ENCODE measurements around the gene KIF26B.
A peak's percentile ranks its signal among the peaks of the same experiment; 100 is the strongest.

The KIF26B gene

DNA sequence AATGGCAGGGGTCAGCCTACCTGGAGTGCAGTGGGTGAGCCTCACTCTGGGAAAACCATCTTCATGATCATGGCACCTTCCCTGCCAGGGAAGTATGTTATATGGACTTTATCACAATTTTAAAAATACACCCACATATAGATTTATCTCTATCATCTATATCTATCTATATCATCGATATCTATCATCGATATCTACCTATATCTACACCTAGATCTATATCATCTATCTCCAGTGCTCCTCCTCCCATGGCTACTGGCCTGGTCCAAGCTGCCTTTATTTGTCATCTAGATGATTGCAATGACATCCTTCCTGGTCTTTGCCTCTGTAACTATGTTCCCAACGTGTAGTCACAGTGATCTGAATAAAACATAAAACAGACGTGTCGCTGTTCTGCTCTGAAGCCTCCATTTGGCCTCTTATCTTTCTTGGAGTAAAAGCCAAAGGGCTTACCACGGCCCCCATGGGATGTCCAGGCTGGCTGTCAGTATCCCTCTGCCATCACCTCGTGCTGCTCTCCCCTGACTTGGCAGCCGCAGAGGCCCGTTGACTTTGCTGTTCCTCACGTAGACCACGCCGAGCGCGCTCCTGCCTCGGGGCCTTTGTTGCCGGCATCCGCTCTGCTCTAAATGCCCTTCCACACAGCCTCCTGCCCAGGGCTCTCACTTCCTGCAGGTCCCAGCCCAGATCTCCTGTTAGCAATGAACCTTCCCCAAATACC is 20.6 kb upstream of the KIF26B start:
- FAIRE-seq = no peak

- FAIRE-seq = no peak
Measured at GRCh38 chr1:245142171-245142798, 12.5 kb upstream of the KIF26B start.

GRCh38 chr1:245142976-245143375 is 11.8 kb upstream of the KIF26B start:
- no peak for FAIRE-seq

DNA sequence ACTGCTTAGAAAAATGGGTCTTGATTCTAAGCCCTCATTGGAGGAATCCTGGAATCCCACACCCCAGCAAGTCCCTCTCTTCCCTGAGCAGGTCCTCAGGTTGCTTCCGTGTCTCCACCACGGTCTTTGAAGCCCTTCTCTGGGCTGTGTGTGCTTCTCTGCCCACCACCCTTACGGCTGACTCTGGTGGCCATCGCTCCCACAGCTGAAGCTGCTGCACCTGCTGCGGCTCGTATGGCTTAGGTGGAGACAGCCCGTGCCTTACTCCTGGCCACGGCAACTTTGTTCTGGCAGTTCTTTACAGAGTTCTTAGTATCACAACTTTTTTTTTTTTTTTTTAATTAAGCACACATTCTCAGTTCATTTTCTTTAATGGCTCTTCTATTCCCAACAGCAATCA is 10.9 kb upstream of the KIF26B start:
- FAIRE-seq = no peak

- no peak for FAIRE-seq
Measured at GRCh38 chr1:245148069-245148468, 6.7 kb upstream of the KIF26B start.

- FAIRE-seq = no peak
Measured at GRCh38 chr1:245148861-245149260, 5.9 kb upstream of the KIF26B start.

DNA sequence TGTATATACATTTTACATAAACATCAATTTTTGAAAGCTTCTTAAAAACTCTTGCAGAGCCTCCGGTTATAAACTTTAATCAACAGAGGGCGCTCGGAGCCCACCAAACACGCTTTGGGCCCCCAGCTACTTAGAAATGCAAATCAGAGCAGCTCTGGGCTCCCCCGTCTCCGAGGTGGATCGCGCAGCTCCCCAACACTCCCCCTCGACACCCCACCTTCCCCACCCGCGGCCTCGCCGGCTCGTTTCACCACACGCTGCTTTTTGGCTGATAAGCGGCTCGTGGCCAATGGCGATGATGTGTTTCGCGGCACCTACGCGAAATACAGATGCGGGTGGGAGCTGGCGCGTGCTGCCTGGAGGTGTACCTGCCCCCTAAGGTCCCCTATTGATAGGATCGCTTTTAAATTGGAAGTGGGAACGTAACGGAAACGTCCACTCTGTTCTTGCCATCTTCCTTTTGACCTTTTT is 1.7 kb upstream of the KIF26B start:
- FAIRE-seq = peak; percentile 91

- FAIRE-seq = no peak
Measured at GRCh38 chr1:245153552-245154428, 995 bp upstream of the KIF26B start.

- FAIRE-seq = no peak
Measured at GRCh38 chr1:245155272-245156040, 671 bp downstream of the KIF26B start.

DNA sequence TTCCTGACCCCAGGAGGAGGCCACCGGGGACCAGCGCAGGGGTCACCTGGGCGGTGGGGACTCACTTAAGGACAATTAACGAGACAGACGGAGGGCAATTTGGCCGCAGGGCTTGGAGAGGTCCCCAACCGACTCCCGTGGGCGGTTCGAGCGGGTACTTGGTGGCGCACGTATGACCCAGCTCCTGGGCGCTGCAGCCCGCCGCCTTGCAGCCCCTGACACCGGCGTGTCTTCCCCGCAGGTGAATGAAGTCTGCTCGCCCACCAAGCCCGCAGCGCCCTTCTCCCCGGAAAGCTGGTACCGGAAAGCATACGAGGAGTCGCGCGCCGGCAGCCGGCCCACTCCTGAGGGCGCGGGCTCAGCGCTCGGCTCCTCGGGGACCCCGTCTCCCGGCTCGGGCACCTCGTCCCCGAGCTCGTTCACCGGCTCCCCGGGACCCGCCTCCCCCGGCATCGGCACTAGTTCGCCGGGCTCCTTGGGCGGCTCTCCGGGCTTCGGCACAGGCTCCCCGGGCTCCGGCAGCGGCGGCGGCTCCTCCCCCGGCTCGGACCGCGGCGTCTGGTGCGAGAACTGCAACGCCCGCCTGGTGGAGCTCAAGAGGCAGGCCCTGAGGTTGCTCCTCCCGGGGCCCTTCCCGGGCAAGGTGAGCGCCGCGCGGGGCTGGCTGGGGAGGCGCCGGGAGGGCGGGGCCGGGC is 1.4 kb downstream of the KIF26B start:
- FAIRE-seq = no peak

DNA sequence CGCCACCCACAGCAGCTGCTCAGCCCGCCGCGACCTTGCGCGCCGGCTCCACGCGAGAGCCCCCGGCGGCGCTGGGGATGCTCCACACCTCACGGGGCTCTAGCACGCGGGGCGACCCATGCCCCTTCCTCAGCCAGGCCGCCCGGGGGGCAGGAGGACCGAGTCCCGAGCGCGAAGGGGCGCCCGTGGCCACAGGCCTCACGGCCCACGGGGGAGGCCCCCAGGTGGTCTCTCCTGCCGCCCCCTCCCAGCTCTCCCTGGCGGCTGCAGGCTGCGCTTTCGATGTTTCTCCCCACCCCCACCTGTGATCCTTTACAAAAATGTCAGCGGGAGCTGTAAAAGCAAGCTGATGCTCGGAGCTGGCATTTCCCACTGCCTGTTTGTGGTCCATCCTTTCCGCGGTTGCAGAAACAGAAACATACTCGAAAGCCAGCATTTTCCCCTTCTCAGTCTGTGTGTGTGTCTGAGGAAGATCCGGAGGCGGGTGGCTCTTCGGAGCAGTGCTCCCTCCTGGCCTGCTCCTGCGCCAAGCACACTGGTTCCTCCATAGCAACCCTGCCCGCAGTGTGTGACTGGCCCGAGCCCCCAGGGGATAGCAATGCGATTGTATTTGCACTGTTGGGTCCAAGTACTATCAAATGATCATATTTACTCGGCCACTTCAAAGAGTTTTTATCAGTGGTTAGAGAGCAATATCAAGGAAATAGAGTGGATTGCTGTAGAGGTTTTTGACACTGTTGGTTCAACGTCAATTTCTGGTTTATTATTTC is 2.1 kb downstream of the KIF26B start:
- no peak for FAIRE-seq

- no peak for FAIRE-seq
Measured at GRCh38 chr1:245158913-245159312, 4.1 kb downstream of the KIF26B start.

DNA sequence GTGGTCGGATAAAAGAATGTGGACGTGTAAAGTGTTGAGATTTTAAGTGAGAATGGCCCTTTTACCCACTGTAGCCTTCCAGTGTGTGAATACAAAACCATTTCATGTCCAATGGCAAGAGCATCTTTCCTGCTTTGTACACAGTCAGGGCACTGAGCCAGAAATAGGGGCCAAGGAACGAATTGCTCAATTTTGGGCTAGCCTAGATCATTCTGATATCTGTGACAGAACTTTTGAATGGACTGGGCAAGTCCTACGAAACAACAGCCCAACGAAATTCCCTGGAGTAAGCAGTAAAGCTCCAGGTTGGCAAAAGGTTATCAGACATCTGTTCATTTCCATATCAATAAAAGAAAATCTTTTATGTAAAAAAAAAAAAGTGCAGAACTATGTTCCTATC is 5.5 kb downstream of the KIF26B start:
- no peak for FAIRE-seq

GRCh38 chr1:245160741-245161400 is 6.1 kb downstream of the KIF26B start:
- peak; percentile 11 for FAIRE-seq

GRCh38 chr1:245161866-245162265 is 7.1 kb downstream of the KIF26B start:
- FAIRE-seq = no peak

DNA sequence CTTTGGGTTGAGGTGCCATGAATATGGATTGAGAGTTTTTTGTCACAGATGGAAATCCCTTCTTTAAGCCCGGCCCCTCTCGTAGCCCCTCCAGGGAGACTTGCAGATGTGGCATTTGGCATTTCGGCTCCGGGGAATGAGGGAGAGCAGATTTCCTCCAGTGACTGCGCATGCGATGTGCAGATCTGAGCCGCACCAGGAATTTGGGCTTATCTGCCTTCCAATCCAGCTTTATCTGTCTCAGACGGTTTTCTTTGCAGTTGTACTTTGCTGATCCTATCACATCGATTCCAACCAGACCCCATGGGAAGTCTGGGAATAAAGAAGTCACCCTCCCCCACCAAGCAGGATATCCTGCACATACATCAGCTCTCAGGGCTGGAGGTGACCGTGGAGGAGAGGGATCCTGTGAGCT is 11.7 kb downstream of the KIF26B start:
- FAIRE-seq = no peak

DNA sequence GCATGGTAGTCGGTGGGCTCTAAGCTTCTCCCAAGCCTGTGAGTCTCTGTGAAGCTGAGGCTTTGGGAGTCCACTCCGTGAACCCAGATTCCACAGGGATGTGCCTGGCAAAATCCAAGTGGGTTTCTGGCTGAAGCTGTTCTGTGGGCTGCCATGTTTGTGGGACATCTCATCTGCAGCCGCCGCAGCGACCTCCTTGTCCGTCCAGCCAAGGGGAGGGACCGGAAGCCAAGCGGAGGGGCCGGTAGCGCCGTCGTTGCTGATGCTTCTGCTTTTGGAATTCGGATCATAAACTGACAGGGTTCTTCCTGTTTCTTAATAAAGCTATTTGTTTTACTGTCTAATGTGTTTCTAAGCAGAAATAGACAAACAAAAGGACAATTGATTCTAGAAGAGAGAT is 13.3 kb downstream of the KIF26B start:
- FAIRE-seq = no peak

- no peak for FAIRE-seq
Measured at GRCh38 chr1:245168906-245169305, 14.1 kb downstream of the KIF26B start.

DNA sequence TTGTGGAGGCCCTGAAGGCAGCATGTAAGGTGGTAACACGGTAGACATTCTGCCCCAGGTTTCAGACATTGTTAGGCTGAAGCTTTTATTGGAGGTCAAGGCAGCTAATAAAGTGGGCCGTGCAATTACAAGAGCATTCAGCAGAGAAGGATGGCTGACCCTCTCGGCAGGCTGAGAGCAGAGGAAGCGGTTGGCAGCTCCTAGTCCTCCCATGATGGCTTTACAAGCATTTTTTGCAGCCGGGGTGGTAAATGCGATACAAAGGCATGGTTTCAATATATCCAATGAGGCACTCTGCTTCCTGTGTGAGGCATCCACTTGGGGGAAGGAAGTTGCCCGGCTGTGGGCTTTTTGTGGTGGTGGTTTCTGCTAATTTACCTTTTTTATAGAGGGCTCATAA is 14.6 kb downstream of the KIF26B start:
- FAIRE-seq = no peak

DNA sequence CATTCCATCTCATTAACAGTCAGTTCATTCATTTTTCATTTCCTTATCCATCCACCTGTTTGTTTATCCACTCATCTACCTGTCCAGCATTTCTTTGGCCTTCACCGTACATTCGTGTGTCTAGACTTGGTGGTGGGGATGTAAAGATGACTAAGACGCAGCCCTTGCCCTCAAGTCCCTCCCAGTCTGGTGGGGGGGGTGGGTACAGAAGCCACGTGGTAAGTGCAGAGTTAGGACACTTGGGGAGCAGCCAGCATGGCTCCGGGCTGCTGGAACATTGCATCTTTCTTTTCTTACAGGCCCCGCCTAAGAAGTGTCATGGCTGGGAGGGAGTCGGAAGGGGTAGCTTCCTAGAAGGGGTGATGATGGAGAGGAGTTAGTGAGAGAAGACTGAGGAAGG is 17.2 kb downstream of the KIF26B start:
- FAIRE-seq = no peak

GRCh38 chr1:245172829-245173228 is 18.0 kb downstream of the KIF26B start:
- FAIRE-seq = no peak
